HCT116 (cell line): ENCODE data around the gene CD8B2. TPM values are rescaled to one million over a fixed set of nuclear protein-coding genes. Genes with fewer than 3 reads are reported as not detected.

Source experiments
- ATAC-seq: fragments of 200-7000 bp; cut with Tn5 transposase; 2 replicates; pipeline ENCODE4 v1.9.1; 2020; ENCODE audit warnings: mild to moderate bottlenecking, moderate library complexity
- BruUV-seq: library from RNA; stranded (reverse); fragments of 400-500 nt; replicated peaks from 2 replicates; lab custom pipeline; 2021; lab: Mats Ljungman, UMichigan
- CTCF ChIA-PET: fragments of 300-600 bp; sonication (Branson Sonifier 250); formaldehyde crosslinking; loops from one replicate; lab custom pipeline; 2021; ENCODE audit warnings: antibody characterized with exemption; lab: Charles Lee
- POLR2A ChIA-PET: fragments of 300-600, 350-600 bp; sonication (Branson Sonifier 250); formaldehyde crosslinking; loops from one replicate; lab custom pipeline; 2021; ENCODE audit warnings: antibody characterized with exemption; lab: Charles Lee
- RAD21 ChIA-PET, 2 experiments: fragments of 300-600 bp; sonication (Branson Sonifier 250); formaldehyde crosslinking; loops; one replicate each; lab custom pipeline; 2023; ENCODE audit warnings: low total read pairs in 2 of 2; ENCODE audit not compliant: uncharacterized antibody in 2 of 2, unreplicated experiment in 2 of 2, low non-redundant PET in 1 of 2; lab: Charles Lee
- DNase-seq: peaks from one replicate; pipeline ENCODE4 v3.0.0-alpha.2; 2010; ENCODE audit warnings: low read depth, low spot score
- H2AFZ ChIP-seq: fragments of 200-600 bp; shearing (Covaris generic), sonication (generic); 2 replicates; pipeline ENCODE4 v1.6.1; 2017; ENCODE audit warnings: low read depth, mixed run types, mixed read lengths, antibody characterized with exemption, low read length; ENCODE audit not compliant: poor library complexity, severe bottlenecking
- H3K27ac ChIP-seq: 2 replicates; pipeline ENCODE4 v1.5.1; 2012; ENCODE audit warnings: low read depth, low read length
- H3K27me3 ChIP-seq: fragments of 200-600 bp; sonication (generic); 2 replicates; pipeline ENCODE4 v1.6.1; 2016; ENCODE audit warnings: mixed run types, low read length, mixed read lengths; ENCODE audit not compliant: insufficient read depth
- H3K36me3 ChIP-seq, 2 experiments: fragments of 200-500 bp in 1 of 2; fragments of 200-600 bp in 1 of 2; sonication (Bioruptor generic) in 1 of 2; sonication (generic) in 1 of 2; 2 replicates each; pipeline versions ENCODE4 v1.5.1 to v1.6.1; 2014 to 2016; ENCODE audit warnings: low read length in 2 of 2, inconsistent platforms in 1 of 2, mixed read lengths in 1 of 2, mixed run types in 1 of 2; ENCODE audit not compliant: insufficient read depth in 2 of 2, control insufficient read depth in 1 of 2
- H3K4me1 ChIP-seq, 2 experiments: fragments of 200-600 bp in 1 of 2; sonication (generic) in 1 of 2; 2 replicates each; pipeline versions ENCODE4 v1.5.1 to v1.6.1; 2012 to 2017; ENCODE audit warnings: low read length in 2 of 2, inconsistent platforms in 1 of 2, mild to moderate bottlenecking in 1 of 2, mixed read lengths in 1 of 2, mixed run types in 1 of 2, moderate library complexity in 1 of 2; ENCODE audit not compliant: insufficient read depth in 2 of 2, control insufficient read depth in 1 of 2
- H3K4me2 ChIP-seq: fragments of 200-600 bp; sonication (generic); 2 replicates; pipeline ENCODE4 v1.6.1; 2017; ENCODE audit warnings: mixed run types, low read length, mixed read lengths
- H3K4me3 ChIP-seq, 2 experiments: fragments of 200-600 bp in 1 of 2; sonication (generic) in 1 of 2; replicated peaks in 1 of 2; 2 replicates each; pipeline ENCODE4 v1.5.1; 2011 to 2016; ENCODE audit warnings: low read length in 2 of 2, control low read depth in 1 of 2, low read depth in 1 of 2, mild to moderate bottlenecking in 1 of 2, mixed read lengths in 1 of 2, mixed run types in 1 of 2
- H3K79me2 ChIP-seq: fragments of 200-600 bp; sonication (generic); 2 replicates; pipeline ENCODE4 v1.6.1; 2017; ENCODE audit warnings: mild to moderate bottlenecking, mixed run types, low read length, moderate library complexity, mixed read lengths; ENCODE audit not compliant: insufficient read depth
- H3K9ac ChIP-seq: fragments of 200-600 bp; sonication (generic); 2 replicates; pipeline ENCODE4 v1.6.1; 2016; ENCODE audit warnings: low read length, mixed read lengths
- H3K9me2 ChIP-seq: fragments of 200-600 bp; sonication (generic), shearing (Covaris generic); 2 replicates; pipeline ENCODE4 v1.6.1; 2017; ENCODE audit warnings: mixed run types, mild to moderate bottlenecking, moderate library complexity; ENCODE audit not compliant: insufficient read depth
- H3K9me3 ChIP-seq, 2 experiments: fragments of 200-500 bp in 1 of 2; fragments of 200-600 bp in 1 of 2; sonication (Bioruptor generic) in 1 of 2; sonication (generic) in 1 of 2; 2 replicates each; pipeline ENCODE4 v1.6.1; 2014 to 2017; ENCODE audit warnings: low read length in 2 of 2, mixed read lengths in 2 of 2, inconsistent platforms in 1 of 2, low read depth in 1 of 2, mild to moderate bottlenecking in 1 of 2, mixed run types in 1 of 2, moderate library complexity in 1 of 2; ENCODE audit not compliant: control insufficient read depth in 1 of 2, insufficient read depth in 1 of 2
- H4K20me1 ChIP-seq: fragments of 200-600 bp; sonication (generic), shearing (Covaris generic); 2 replicates; pipeline ENCODE4 v1.6.1; 2017; ENCODE audit warnings: mixed run types, mild to moderate bottlenecking, moderate library complexity; ENCODE audit not compliant: insufficient read depth
- ATF3 ChIP-seq: IDR thresholded peaks from 2 replicates; pipeline ENCODE4 v1.6.1; 2012
- CEBPB ChIP-seq: IDR thresholded peaks from 2 replicates; pipeline ENCODE4 v1.6.1; 2012; ENCODE audit warnings: low read depth
- EGR1 ChIP-seq: IDR thresholded peaks from 2 replicates; pipeline ENCODE4 v1.6.1; 2012; ENCODE audit warnings: low read depth
- ELF1 ChIP-seq: IDR thresholded peaks from 2 replicates; pipeline ENCODE4 v1.6.1; 2012; ENCODE audit warnings: low read depth, borderline replicate concordance
- EZH2phosphoT487 ChIP-seq: fragments of 200-600 bp; IDR thresholded peaks from 2 replicates; pipeline ENCODE4 v1.6.1; 2018; ENCODE audit warnings: antibody characterized with exemption, borderline replicate concordance
- FOSL1 ChIP-seq: IDR thresholded peaks from 2 replicates; pipeline ENCODE4 v1.6.1; 2012; ENCODE audit warnings: low read depth
- JUND ChIP-seq: IDR thresholded peaks from 2 replicates; pipeline ENCODE4 v1.6.1; 2012
- POLR2AphosphoS5 ChIP-seq: IDR thresholded peaks from 2 replicates; pipeline ENCODE4 v1.6.1; 2011; ENCODE audit warnings: mild to moderate bottlenecking, low read depth, low read length, moderate library complexity
- REST ChIP-seq: IDR thresholded peaks from 2 replicates; pipeline ENCODE4 v1.6.1; 2012; ENCODE audit warnings: low read depth
- SIN3A ChIP-seq: IDR thresholded peaks from 2 replicates; pipeline ENCODE4 v1.6.1; 2012; ENCODE audit warnings: low read depth
- SP1 ChIP-seq: IDR thresholded peaks from 2 replicates; pipeline ENCODE4 v1.6.1; 2012; ENCODE audit warnings: low read depth
- TCF7L2 ChIP-seq: IDR thresholded peaks from 2 replicates; pipeline ENCODE4 v1.7.0; 2011; ENCODE audit warnings: borderline replicate concordance, inconsistent platforms; ENCODE audit not compliant: insufficient read depth, insufficient read length; ENCODE audit errors: extremely low read depth
- YY1 ChIP-seq: IDR thresholded peaks from 2 replicates; pipeline ENCODE4 v1.6.1; 2011; ENCODE audit warnings: low read length, low read depth, moderate library complexity, mild to moderate bottlenecking; ENCODE audit not compliant: insufficient replicate concordance; ENCODE audit errors: extremely low read depth
- ZBTB33 ChIP-seq: IDR thresholded peaks from 2 replicates; pipeline ENCODE4 v1.6.1; 2011; ENCODE audit warnings: mild to moderate bottlenecking, low read length, moderate library complexity; ENCODE audit not compliant: insufficient replicate concordance; ENCODE audit errors: extremely low read depth
- ZFX ChIP-seq: fragments of 450-650 bp; IDR thresholded peaks from 2 replicates; pipeline ENCODE4 v1.6.1; 2017
- ZNF274 ChIP-seq: fragments of 200-500 bp; sonication (Bioruptor generic); IDR thresholded peaks from 2 replicates; pipeline ENCODE4 v1.6.1; 2014; ENCODE audit warnings: mild to moderate bottlenecking, low read depth, low read length, inconsistent platforms
- intact Hi-C: fragments of 100-400 bp; cut with micrococcal nuclease; formaldehyde crosslinking; loops from 2 replicates; pipeline ENCODE4 v1.10.0; 2022
- total RNA-seq: library from RNA; stranded (reverse); gene quantifications from one replicate; pipeline ENCODE4 v1.2.1, GENCODE V29; 2021; ENCODE audit not compliant: unreplicated experiment

CD8B2 gene
- total RNA-seq, 1 experiment from 2014 or later: not detected

GRCh38 chr2:106534471-106534870, 47.3 kb downstream of the CD8B2 start:
- Histone ChIP-seq H3K4me3 (no peak overlapping the region), H3K27me3 (peaks cover 5% of the 10 kb centered on the region; the same call in 1 of the 2 replicates), H3K36me3 (no peaks in the 10 kb centered on the region), H3K79me2 (no peaks in the 10 kb centered on the region), H3K9me3 (no peaks in the 10 kb centered on the region), H3K4me1 (no peaks in the 10 kb centered on the region), H3K9ac (no peak overlapping the region), H3K27ac (no peak overlapping the region), H4K20me1 (no peaks in the 10 kb centered on the region), H2AFZ (no peak overlapping the region), H3K4me2 (no peak overlapping the region), H3K9me2 (no peaks in the 10 kb centered on the region)
- ChIA-PET POLR2A (no interaction called here), RAD21 (no interaction called here), CTCF (no interaction called here)
- BruUV-seq: no TSS peak
- ATAC-seq: no peak
- intact Hi-C loops: no loop called here
- DNase-seq: no peak
- TF ChIP-seq ZNF274: no peak
- TF ChIP-seq SP1: no peak
- TF ChIP-seq REST: no peak
- no peak for TF ChIP-seq TCF7L2
- TF ChIP-seq YY1: no peak
- TF ChIP-seq ATF3: no peak
- TF ChIP-seq JUND: no peak
- no peak for TF ChIP-seq SIN3A
- TF ChIP-seq ZFX: no peak
- TF ChIP-seq FOSL1: no peak
- TF ChIP-seq ELF1: no peak
- TF ChIP-seq POLR2AphosphoS5: no peak
- TF ChIP-seq EGR1: no peak
- TF ChIP-seq ZBTB33: no peak
- no peak for TF ChIP-seq EZH2phosphoT487
- TF ChIP-seq CEBPB: no peak
